Spinal cord (tissue), 10 donors: ENCODE data around the gene SIM2. TPM values are rescaled to one million over a fixed set of nuclear protein-coding genes. Genes with fewer than 3 reads are reported as not detected.

Source experiments
- DNase-seq, 6 donors: peaks; one replicate each; pipeline versions ENCODE4 v3.0.0 to v3.0.0-alpha.2; 2013 to 2015; ENCODE audit warnings: low spot score in 6 of 6, low read depth in 4 of 6
- H3K27ac ChIP-seq: one replicate; pipeline ENCODE4 v1.5.1; 2013; ENCODE audit warnings: low read depth, low read length, control low read depth
- H3K27me3 ChIP-seq: one replicate; pipeline ENCODE4 v1.6.1; 2013; ENCODE audit warnings: low read length; ENCODE audit not compliant: control insufficient read depth, insufficient read depth
- H3K36me3 ChIP-seq: one replicate; pipeline ENCODE4 v1.6.1; 2013; ENCODE audit warnings: low read length; ENCODE audit not compliant: control insufficient read depth, insufficient read depth
- H3K4me1 ChIP-seq: one replicate; pipeline ENCODE4 v1.6.1; 2013; ENCODE audit warnings: low read length; ENCODE audit not compliant: control insufficient read depth, insufficient read depth
- H3K4me3 ChIP-seq: one replicate; pipeline ENCODE4 v1.5.1; 2013; ENCODE audit warnings: low read depth, low read length, control low read depth
- H3K9me3 ChIP-seq: one replicate; pipeline ENCODE4 v1.6.1; 2013; ENCODE audit warnings: low read length; ENCODE audit not compliant: control insufficient read depth, insufficient read depth
- WGBS: methylation state at CpG from one replicate; pipeline ENCODE4 v1.1.5; 2013; ENCODE audit warnings: missing lambda C conversion rate; ENCODE audit not compliant: insufficient coverage; 5-methylcytosine and 5-hydroxymethylcytosine counted together
- polyA plus RNA-seq, 2 donors: library from polyadenylated mRNA; unstranded; fragments of 120-200 nt; gene quantifications; one replicate each; pipeline ENCODE4 v1.2.1, GENCODE V29; 2013; ENCODE audit not compliant: insufficient read length in 2 of 2
- total RNA-seq, 2 donors: library from RNA; depleted of rRNA in 1 of 2; stranded (reverse); fragments of 120-200 nt in 1 of 2; fragments of >200 nt in 1 of 2; gene quantifications; one replicate each; pipeline versions ENCODE4 v1.2.3 to v1.2.4, GENCODE V29; 2013 to 2014
- donor health status: healthy.

Gene SIM2
- total and polyA plus RNA-seq, 4 donors = 0.06 to 3.3 (median 2.9) TPM; not detected in 1

DNA sequence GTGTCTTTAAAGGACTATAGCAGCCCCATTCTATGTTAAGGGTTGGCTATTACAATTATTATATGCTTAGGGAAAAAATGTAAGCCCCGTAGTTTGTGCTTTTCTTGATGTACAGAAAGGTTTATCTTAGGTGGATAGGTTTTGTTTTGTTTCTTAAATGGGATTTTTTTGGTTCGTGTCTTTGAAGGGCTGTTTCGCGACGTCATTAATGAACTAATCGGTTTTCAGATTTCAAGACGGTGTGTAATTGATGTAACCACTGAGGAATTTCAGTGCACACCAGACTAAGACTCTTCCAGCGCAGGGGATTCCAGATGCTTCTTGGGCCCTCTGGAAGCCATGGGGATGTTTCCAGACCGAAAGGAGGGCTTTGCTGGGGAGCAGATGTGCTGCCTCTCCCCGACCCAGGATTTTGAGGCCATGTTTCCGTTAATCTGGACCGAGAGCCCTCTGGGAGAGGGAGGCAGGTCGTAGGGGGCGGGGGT is 4.8 kb upstream of the SIM2 start:
- peaks cover 97% of the 10 kb centered on the region for H3K27me3 ChIP-seq
- peak in 2 of 6 donors; percentile 47 to 59 for DNase-seq
- 5% methylated on average over 13 of the region's 14 CpGs for whole genome bisulfite sequencing

DNA sequence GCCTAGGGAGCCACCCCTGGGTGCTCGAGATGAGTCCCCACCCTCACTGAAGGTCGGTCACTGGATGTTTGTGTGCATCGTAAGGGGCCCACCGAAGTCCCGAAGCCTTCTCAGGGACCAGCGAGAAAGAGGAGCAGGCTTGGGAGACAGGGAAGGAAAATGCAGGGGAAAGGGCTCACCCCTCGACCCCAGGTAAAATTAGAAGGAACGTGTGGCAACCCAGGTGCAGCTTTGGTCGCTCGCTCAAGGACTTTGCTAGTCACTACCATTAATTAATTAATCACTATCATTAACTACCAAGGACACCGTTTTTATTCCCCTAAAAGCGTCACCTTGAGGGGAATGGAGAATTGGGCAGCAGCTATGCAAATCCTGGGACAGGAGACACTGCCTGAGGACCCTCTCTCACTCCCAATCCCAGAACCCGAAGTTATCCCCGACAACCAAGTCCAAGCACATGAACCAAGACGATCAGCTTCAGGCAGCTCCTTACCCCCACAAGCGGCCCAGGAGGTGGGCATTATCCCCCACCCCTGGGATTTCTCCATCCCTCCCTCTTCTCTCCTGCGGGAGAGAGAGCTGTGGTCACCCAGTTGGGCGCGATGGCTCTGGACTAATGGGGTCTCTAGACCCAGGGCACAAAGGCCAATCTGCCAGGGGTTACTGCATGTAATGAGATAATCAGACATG is 4.2 kb upstream of the SIM2 start:
- H3K4me1 ChIP-seq = peaks cover 51% of the 10 kb centered on the region
- no peak overlapping the region for H3K4me3 ChIP-seq
- H3K27ac ChIP-seq = no peak overlapping the region
- H3K9me3 ChIP-seq = no peaks in the 10 kb centered on the region
- no peaks in the 10 kb centered on the region for H3K36me3 ChIP-seq
- DNase-seq = no peak
- H3K27me3 ChIP-seq = peaks cover 97% of the 10 kb centered on the region
- WGBS = 0% methylated on average over 8 of the region's 19 CpGs

More for the DNA sequence above, 4.8 kb upstream of the SIM2 start:
- peaks cover 46% of the 10 kb centered on the region for H3K4me1 ChIP-seq
- H3K27ac ChIP-seq = no peak overlapping the region
- H3K36me3 ChIP-seq = no peaks in the 10 kb centered on the region
- no peaks in the 10 kb centered on the region for H3K9me3 ChIP-seq
- no peak overlapping the region for H3K4me3 ChIP-seq

DNA sequence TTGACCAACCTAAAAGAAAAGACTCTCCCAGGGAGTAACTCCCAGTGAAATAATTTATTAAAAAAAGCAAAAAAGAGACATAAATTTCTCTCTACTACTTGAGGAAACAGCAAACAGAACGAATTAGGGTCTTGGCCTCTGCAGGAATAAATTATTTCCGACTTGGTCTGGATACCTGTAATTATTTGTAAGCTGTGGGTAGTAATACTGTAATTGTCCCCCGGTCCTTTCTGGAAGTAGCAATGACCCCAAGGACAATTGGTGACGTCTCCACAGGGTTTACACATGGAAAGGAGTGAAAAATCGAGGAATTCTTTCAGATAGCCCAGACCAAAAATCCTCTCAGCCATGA is 3.7 kb upstream of the SIM2 start:
- Histone ChIP-seq H3K27me3 (peaks cover 98% of the 10 kb centered on the region), H3K4me1 (peaks cover 54% of the 10 kb centered on the region), H3K27ac (no peak overlapping the region), H3K4me3 (no peak overlapping the region), H3K9me3 (no peaks in the 10 kb centered on the region), H3K36me3 (no peaks in the 10 kb centered on the region)
- no peak for DNase-seq
- 0% methylated on average over 3 of the region's 5 CpGs for WGBS

DNA sequence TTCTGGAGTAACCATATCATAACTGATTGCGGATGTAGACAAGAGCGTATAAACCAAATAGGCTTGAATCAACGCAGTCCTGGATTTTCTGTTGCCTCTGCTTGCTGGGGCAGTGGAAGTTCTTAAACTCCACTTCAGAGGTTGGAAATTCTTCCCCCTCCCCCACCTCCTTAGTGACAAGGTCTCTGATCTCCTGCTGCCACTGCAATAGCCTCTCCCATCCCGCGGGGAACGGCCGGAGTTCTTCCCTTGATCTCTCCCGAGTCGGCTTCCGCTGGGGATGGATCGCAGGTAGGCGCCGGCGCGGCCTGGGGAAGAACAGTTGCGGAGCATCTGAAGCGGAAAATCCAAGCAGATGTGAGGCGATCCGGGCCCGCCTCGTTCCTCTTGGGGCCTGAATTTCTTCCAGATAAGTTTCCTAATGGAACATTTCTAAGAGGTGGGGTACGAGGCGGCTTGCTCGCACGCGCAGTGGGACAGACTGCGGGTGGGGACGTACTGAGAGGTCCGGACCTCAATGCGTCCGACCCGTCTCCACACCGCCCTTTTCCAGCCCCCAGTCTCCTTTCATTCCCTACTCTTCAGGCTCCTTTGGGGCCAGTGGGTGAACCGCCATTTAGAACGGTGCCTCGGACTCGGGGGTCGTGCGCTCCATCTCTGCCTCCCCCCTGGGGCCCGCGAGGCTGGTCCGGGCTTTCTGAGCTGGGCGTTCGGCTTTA is 3.1 kb upstream of the SIM2 start:
- H3K4me3 ChIP-seq = no peak overlapping the region
- H3K4me1 ChIP-seq = peaks cover 60% of the 10 kb centered on the region
- DNase-seq = peak in 1 of 6 donors; percentile 40
- no peaks in the 10 kb centered on the region for H3K36me3 ChIP-seq
- WGBS = under 1% methylated on average over 44 of the region's 44 CpGs
- H3K27me3 ChIP-seq = peaks cover 98% of the 10 kb centered on the region
- no peaks in the 10 kb centered on the region for H3K9me3 ChIP-seq
- no peak overlapping the region for H3K27ac ChIP-seq

DNA sequence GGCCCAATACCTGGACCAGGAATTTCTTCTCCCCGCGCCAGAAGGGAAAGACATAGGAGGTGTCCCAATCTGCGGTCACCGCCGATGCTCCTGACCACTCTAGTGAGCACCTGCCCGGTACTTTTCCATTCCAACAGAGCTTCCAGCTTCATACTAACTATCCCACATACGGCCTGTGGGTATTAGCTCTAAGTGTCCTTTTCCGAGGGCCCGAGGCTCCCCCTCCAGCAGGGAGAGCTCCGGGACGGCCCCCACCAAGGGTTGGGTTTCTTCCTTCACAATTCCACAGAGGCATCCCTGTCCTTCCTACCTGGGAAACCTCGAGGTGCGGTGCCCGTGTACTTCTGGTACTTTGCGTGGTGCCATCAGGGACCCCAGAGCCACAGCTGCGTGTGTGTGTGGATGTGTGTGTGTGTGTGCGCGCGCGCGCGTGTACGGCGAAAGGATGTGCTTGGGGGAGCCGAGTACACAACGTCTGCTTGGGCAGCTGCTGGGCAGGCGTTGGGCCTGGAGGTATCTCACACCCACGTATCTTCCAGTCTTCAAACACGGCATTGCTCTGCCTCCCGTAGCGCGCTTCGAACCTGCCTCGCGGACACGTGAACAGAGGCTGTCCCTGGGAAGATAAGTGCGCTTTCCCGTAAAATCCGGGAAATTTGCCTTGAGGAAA is 2.4 kb upstream of the SIM2 start:
- H3K9me3 ChIP-seq = no peaks in the 10 kb centered on the region
- no peaks in the 10 kb centered on the region for H3K36me3 ChIP-seq
- peaks cover 67% of the 10 kb centered on the region for H3K4me1 ChIP-seq
- no peak for DNase-seq
- peaks cover 98% of the 10 kb centered on the region for H3K27me3 ChIP-seq
- 4% methylated on average over 34 of the region's 39 CpGs for WGBS
- no peak overlapping the region for H3K4me3 ChIP-seq
- no peak overlapping the region for H3K27ac ChIP-seq

DNA sequence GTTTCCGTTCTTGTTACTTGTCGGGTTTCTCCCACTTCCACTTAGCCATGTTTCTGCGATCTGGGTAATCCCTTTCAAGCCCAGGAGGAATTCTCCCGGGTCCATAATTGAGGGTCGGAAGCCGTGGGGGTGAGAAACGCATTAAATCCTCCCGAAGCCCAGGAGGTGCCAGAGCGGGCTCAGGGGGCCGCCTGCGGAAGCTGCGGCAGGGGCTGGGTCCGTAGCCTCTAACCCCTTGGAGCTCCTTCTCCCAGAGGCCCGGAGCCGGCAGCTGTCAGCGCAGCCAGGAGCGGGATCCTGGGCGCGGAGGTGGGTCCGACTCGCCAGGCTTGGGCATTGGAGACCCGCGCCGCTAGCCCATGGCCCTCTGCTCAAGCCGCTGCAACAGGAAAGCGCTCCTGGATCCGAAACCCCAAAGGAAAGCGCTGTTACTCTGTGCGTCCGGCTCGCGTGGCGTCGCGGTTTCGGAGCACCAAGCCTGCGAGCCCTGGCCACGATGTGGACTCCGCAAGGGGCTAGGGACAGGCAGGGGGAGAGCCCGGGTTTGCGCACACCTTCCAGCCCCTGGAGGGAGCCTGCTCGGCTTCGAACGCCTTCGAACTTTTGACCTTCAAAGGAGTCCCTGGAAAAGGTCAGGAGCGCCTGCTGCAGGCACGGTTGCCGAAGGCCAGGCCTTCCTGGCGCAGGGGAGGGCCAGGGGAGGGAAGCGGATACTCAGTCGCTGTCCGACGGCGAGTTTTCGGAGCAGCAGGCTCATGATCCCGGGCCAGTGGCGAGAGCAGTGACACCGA is 1.7 kb upstream of the SIM2 start:
- Histone ChIP-seq H3K27ac (no peak overlapping the region), H3K4me3 (no peak overlapping the region), H3K4me1 (peaks cover 70% of the 10 kb centered on the region), H3K36me3 (no peaks in the 10 kb centered on the region), H3K27me3 (peaks cover 98% of the 10 kb centered on the region), H3K9me3 (no peaks in the 10 kb centered on the region)
- DNase-seq = peak in 1 of 6 donors; percentile 27
- under 1% methylated on average over 58 of the region's 58 CpGs for WGBS

DNA sequence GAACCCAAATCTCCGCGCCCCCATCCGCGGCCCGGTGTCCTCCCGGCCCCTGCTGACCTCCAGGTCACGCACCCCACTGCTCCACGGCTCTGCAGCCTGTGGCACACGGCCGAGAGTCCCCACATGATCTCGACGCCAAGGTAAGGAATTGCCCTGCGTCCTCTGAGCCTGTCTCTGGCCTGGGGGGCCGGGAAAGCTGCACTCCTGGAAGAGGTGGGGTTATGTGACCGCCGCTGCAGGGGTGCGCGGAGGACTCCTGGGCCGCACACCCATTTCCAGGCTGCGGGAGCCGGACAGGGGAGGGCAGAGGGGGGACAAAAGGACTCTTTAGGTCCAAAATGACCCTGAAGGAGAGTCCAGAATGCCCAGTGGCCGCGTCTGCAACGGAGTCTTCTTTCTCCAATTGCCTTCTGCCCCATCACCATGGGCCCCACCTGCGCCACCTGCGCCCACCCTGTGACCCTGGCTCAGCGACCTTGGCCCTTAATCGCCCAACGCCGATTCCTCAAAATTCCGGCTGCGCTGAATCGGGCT is 997 bp upstream of the SIM2 start:
- WGBS = 2% methylated on average over 33 of the region's 33 CpGs
- H3K4me3 ChIP-seq = no peak overlapping the region

DNA sequence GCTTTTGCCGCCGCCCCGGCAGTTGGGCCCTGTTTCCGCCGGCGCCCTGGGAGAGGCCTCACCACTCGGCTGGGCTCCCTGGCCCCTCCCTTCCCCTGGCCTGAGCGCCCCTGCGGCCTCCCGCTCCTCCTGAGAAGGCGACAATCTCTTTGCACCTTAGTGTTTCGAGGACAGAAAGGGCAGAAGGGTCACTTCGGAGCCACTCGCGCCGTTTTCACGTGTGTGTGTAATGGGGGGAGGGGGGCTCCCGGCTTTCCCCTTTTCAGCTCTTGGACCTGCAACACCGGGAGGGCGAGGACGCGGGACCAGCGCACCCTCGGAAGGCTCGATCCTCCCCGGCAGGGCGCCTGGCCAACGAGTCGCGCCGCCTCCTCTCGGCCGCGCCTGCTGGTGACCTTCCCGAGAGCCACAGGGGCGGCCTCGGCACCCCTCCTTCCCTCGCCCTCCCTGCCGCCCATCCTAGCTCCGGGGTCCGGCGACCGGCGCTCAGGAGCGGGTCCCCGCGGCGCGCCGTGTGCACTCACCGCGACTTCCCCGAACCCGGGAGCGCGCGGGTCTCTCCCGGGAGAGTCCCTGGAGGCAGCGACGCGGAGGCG is 432 bp upstream of the SIM2 start:
- no peak overlapping the region for H3K4me3 ChIP-seq
- no peaks in the 10 kb centered on the region for H3K9me3 ChIP-seq
- peaks cover 59% of the 10 kb centered on the region for H3K4me1 ChIP-seq
- H3K27ac ChIP-seq = no peak overlapping the region
- peak in 1 of 6 donors; percentile 28 for DNase-seq
- peaks cover 98% of the 10 kb centered on the region for H3K27me3 ChIP-seq
- WGBS = under 1% methylated on average over 56 of the region's 62 CpGs
- H3K36me3 ChIP-seq = no peaks in the 10 kb centered on the region

More for the DNA sequence above, 997 bp upstream of the SIM2 start:
- no peaks in the 10 kb centered on the region for H3K9me3 ChIP-seq
- no peaks in the 10 kb centered on the region for H3K36me3 ChIP-seq
- H3K27ac ChIP-seq = no peak overlapping the region
- DNase-seq = no peak
- H3K4me1 ChIP-seq = peaks cover 64% of the 10 kb centered on the region
- peaks cover 98% of the 10 kb centered on the region for H3K27me3 ChIP-seq
